IMR-90 (cell line): ENCODE data around the gene PDE6B. TPM values are rescaled to one million over a fixed set of nuclear protein-coding genes. Genes with fewer than 3 reads are reported as not detected.

Experiments
- ATAC-seq: fragments of 200-7000 bp; cut with Tn5 transposase; 2 replicates; pipeline ENCODE4 v1.9.1; 2020; ENCODE audit warnings: low read depth, mild to moderate bottlenecking, moderate library complexity
- BruUV-seq: library from RNA; stranded (reverse); fragments of 400-500 nt; replicated peaks from 2 replicates; lab custom pipeline; 2021; lab: Mats Ljungman, UMichigan
- CTCF ChIA-PET: fragments of 300-600 bp; formaldehyde crosslinking; extraction: SDS; loops from one replicate; lab custom pipeline; 2021; ENCODE audit warnings: antibody characterized with exemption; lab: Yijun Ruan, JAX
- POLR2A ChIA-PET: fragments of 300-600 bp; sonication (Branson Sonifier 250); formaldehyde crosslinking; loops from one replicate; lab custom pipeline; 2022; ENCODE audit warnings: antibody characterized with exemption; ENCODE audit not compliant: unreplicated experiment; lab: Charles Lee
- DNase-seq: peaks from one replicate; pipeline ENCODE4 v3.0.0; 2013
- H2AFZ ChIP-seq: replicated peaks from 2 replicates; pipeline ENCODE3; 2013; ENCODE audit warnings: low read length, mild to moderate bottlenecking; ENCODE audit not compliant: poor library complexity
- H2AK5ac ChIP-seq: 2 replicates; pipeline ENCODE4 v1.6.1; 2013; ENCODE audit warnings: low read depth, low read length, inconsistent platforms
- H2AK9ac ChIP-seq: replicated peaks from 2 replicates; pipeline ENCODE3; 2013; ENCODE audit warnings: mild to moderate bottlenecking, low read depth, low read length, moderate library complexity; ENCODE audit not compliant: poor library complexity
- H2BK120ac ChIP-seq: 2 replicates; pipeline ENCODE4 v1.6.1; 2013; ENCODE audit warnings: low read depth, low read length, inconsistent platforms
- H2BK15ac ChIP-seq: 3 replicates; pipeline ENCODE4 v1.6.1; 2013; ENCODE audit warnings: low read depth, low read length, inconsistent platforms
- H2BK20ac ChIP-seq: 2 replicates; pipeline ENCODE4 v1.6.1; 2013; ENCODE audit warnings: low read depth, mild to moderate bottlenecking, inconsistent platforms, low read length, moderate library complexity
- H2BK5ac ChIP-seq: 2 replicates; pipeline ENCODE4 v1.6.1; 2013; ENCODE audit warnings: mild to moderate bottlenecking, low read depth, low read length, inconsistent platforms; ENCODE audit not compliant: poor library complexity, severe bottlenecking
- H3K14ac ChIP-seq: replicated peaks from 2 replicates; pipeline ENCODE4 v1.6.1; 2013; ENCODE audit warnings: low read depth, low read length, inconsistent platforms
- H3K18ac ChIP-seq: 2 replicates; pipeline ENCODE4 v1.6.1; 2013; ENCODE audit warnings: low read depth, low read length, control low read depth
- H3K23ac ChIP-seq: 2 replicates; pipeline ENCODE4 v1.6.1; 2013; ENCODE audit warnings: low read depth, low read length, inconsistent platforms
- H3K27ac ChIP-seq: 2 replicates; pipeline ENCODE4 v1.5.1; 2013; ENCODE audit warnings: mild to moderate bottlenecking, control low read depth, low read length; ENCODE audit not compliant: insufficient read depth
- H3K27me3 ChIP-seq: 2 replicates; pipeline ENCODE4 v1.6.1; 2013; ENCODE audit warnings: low read length; ENCODE audit not compliant: control insufficient read depth, insufficient read depth
- H3K36me3 ChIP-seq: 2 replicates; pipeline ENCODE4 v1.6.1; 2013; ENCODE audit warnings: low read length, mixed read lengths; ENCODE audit not compliant: control insufficient read depth, insufficient read depth
- H3K4ac ChIP-seq: 2 replicates; pipeline ENCODE4 v1.6.1; 2013; ENCODE audit warnings: low read depth, low read length, inconsistent platforms
- H3K4me1 ChIP-seq: 2 replicates; pipeline ENCODE4 v1.6.1; 2013; ENCODE audit warnings: low read length, mixed read lengths; ENCODE audit not compliant: control insufficient read depth, insufficient read depth
- H3K4me2 ChIP-seq: 2 replicates; pipeline ENCODE4 v1.6.1; 2013; ENCODE audit warnings: low read depth, mild to moderate bottlenecking, control low read depth, low read length, moderate library complexity
- H3K4me3 ChIP-seq: 2 replicates; pipeline ENCODE4 v1.5.1; 2013; ENCODE audit warnings: low read depth, mild to moderate bottlenecking, control low read depth, low read length, moderate library complexity; ENCODE audit not compliant: insufficient read depth
- H3K56ac ChIP-seq: 2 replicates; pipeline ENCODE4 v1.6.1; 2013; ENCODE audit warnings: low read length, inconsistent platforms; ENCODE audit not compliant: insufficient read depth; ENCODE audit errors: extremely low read depth
- H3K79me1 ChIP-seq, 2 experiments: 2 replicates each; pipeline ENCODE4 v1.6.1; 2013; ENCODE audit warnings: low read length in 2 of 2, inconsistent platforms in 1 of 2, low read depth in 1 of 2
- H3K9ac ChIP-seq: 2 replicates; pipeline ENCODE4 v1.6.1; 2013; ENCODE audit warnings: low read depth, low read length, control low read depth
- H3K9me1 ChIP-seq: 2 replicates; pipeline ENCODE4 v1.6.1; 2013; ENCODE audit warnings: low read length, inconsistent platforms; ENCODE audit not compliant: insufficient read depth
- H3K9me3 ChIP-seq: 2 replicates; pipeline ENCODE4 v1.6.1; 2013; ENCODE audit warnings: low read length; ENCODE audit not compliant: control insufficient read depth, insufficient read depth
- H4K20me1 ChIP-seq: 2 replicates; pipeline ENCODE4 v1.6.1; 2013; ENCODE audit warnings: low read length, inconsistent platforms; ENCODE audit not compliant: insufficient read depth
- H4K5ac ChIP-seq: 2 replicates; pipeline ENCODE4 v1.6.1; 2013; ENCODE audit warnings: mild to moderate bottlenecking, low read depth, low read length, control low read depth
- H4K8ac ChIP-seq, 2 experiments: 2 replicates each; pipeline ENCODE4 v1.6.1; 2013; ENCODE audit warnings: low read depth in 2 of 2, low read length in 2 of 2, control low read depth in 1 of 2, inconsistent platforms in 1 of 2
- H4K91ac ChIP-seq: 2 replicates; pipeline ENCODE4 v1.6.1; 2013; ENCODE audit warnings: low read depth, low read length, inconsistent platforms; ENCODE audit not compliant: insufficient read depth
- CEBPB ChIP-seq: IDR thresholded peaks from 2 replicates; pipeline ENCODE4 v1.6.1; 2012; ENCODE audit warnings: low read depth, low read length, improper control_type of control experiment
- CHD1 ChIP-seq: IDR thresholded peaks from 2 replicates; pipeline ENCODE4 v1.6.1; 2012; ENCODE audit warnings: low read depth, low read length, improper control_type of control experiment
- MAFK ChIP-seq: IDR thresholded peaks from 2 replicates; pipeline ENCODE4 v1.6.1; 2012; ENCODE audit warnings: low read depth, low read length, improper control_type of control experiment
- MAZ ChIP-seq: IDR thresholded peaks from 2 replicates; pipeline ENCODE4 v1.6.1; 2012; ENCODE audit warnings: low read depth, mild to moderate bottlenecking, low read length, improper control_type of control experiment, moderate library complexity, borderline replicate concordance
- MXI1 ChIP-seq: IDR thresholded peaks from 2 replicates; pipeline ENCODE4 v1.6.1; 2012; ENCODE audit warnings: low read depth, mild to moderate bottlenecking, low read length, moderate library complexity, borderline replicate concordance
- RCOR1 ChIP-seq: IDR thresholded peaks from 2 replicates; pipeline ENCODE4 v1.6.1; 2012; ENCODE audit warnings: mild to moderate bottlenecking, low read length, improper control_type of control experiment; ENCODE audit not compliant: insufficient replicate concordance
- USF2 ChIP-seq: fragments of 150-350 bp; IDR thresholded peaks from 2 replicates; pipeline ENCODE4 v1.6.1; 2017; ENCODE audit warnings: mild to moderate bottlenecking, antibody characterized with exemption, low read length, low read depth
- WGBS, 2 experiments: methylation state at CpG; one replicate each; pipeline versions ENCODE4 v1.1.5 to v1.1.7; 2013; ENCODE audit warnings: missing lambda C conversion rate in 2 of 2; ENCODE audit not compliant: insufficient read length in 1 of 2; ENCODE audit errors: extremely low coverage in 2 of 2; 5-methylcytosine and 5-hydroxymethylcytosine counted together
- dilution Hi-C: fragments of 300-500 bp; cut with HindIII; formaldehyde crosslinking; loops from one replicate; pipeline ENCODE4 v1.14.3; 2018; ENCODE audit warnings: low sequenced_read_pairs; ENCODE audit not compliant: unreplicated experiment
- in situ Hi-C: fragments of 300-500 bp; cut with MboI; formaldehyde crosslinking; loops from 3 replicates; pipeline ENCODE4 v1.14.3; 2019; ENCODE audit warnings: low sequenced_read_pairs, inconsistent platforms, mixed read lengths
- intact Hi-C: fragments of 100-400 bp; cut with micrococcal nuclease; formaldehyde crosslinking; loops from 2 replicates; pipeline ENCODE4 v1.10.0; 2022
- polyA plus RNA-seq, 3 experiments: library from polyadenylated mRNA; depleted of rRNA; stranded (reverse); fragments of >200 nt; gene quantifications; 2 replicates each; pipeline ENCODE4 v1.2.3, GENCODE V29; 2012; ENCODE audit warnings: low replicate concordance in 1 of 3
- total RNA-seq: library from RNA; depleted of rRNA; stranded (reverse); fragments of >200 nt; gene quantifications from 2 replicates; pipeline ENCODE4 v1.2.3, GENCODE V29; 2012

The PDE6B gene
- total and polyA plus RNA-seq, 2 of the 4 experiments (the other 2 are of a cell fraction): under 0.01 TPM; not detected in 1

GRCh38 chr4:682490-683172 lies 57.3 kb downstream of the PDE6B start:
- CTCF ChIA-PET: no interaction called here
- dilution Hi-C loops: no loop called here

More at GRCh38 chr4:682490-683172, 57.3 kb downstream of the PDE6B start:
- H4K91ac ChIP-seq: no peak overlapping the region
- H3K36me3 ChIP-seq: no peaks in the 10 kb centered on the region
- no peak overlapping the region for H3K56ac ChIP-seq
- peak overlapping the region; percentile 28 for H2AK9ac ChIP-seq
- H3K23ac ChIP-seq: no peak overlapping the region
- no peak overlapping the region for H3K4me2 ChIP-seq
- no peaks in the 10 kb centered on the region for H3K9me3 ChIP-seq
- H3K4ac ChIP-seq: no peak overlapping the region
- no peak overlapping the region for H3K9ac ChIP-seq
- H3K4me3 ChIP-seq: no peak overlapping the region
- H3K27me3 ChIP-seq: no peaks in the 10 kb centered on the region
- H2AFZ ChIP-seq: peak overlapping the region; percentile 51
- in situ Hi-C loops (no loop called here), intact Hi-C loops (no loop called here)
- POLR2A ChIA-PET: no interaction called here
- no peak overlapping the region for H2BK120ac ChIP-seq
- 88% methylated on average over 15 of the region's 23 CpGs; no CpG with 5 or more reads in 1 of the 2 experiments for WGBS, 2 experiments
- TF ChIP-seq MAFK (no peak), CHD1 (no peak), RCOR1 (no peak), MXI1 (no peak), CEBPB (no peak), USF2 (no peak), MAZ (no peak)
- H3K18ac ChIP-seq: no peak overlapping the region
- no peak overlapping the region for H2BK15ac ChIP-seq
- H4K5ac ChIP-seq: no peak overlapping the region
- H4K8ac ChIP-seq: no peak overlapping the region
- 0 out of 4 replicates have a peak, but pooled peaks cover 0 to under 1% of the 10 kb centered on the region in 2 experiments for H3K79me1 ChIP-seq
- H2BK20ac ChIP-seq: no peak overlapping the region
- no TSS peak for BruUV-seq
- no peak overlapping the region for H3K27ac ChIP-seq
- peaks cover 5% of the 10 kb centered on the region for H3K9me1 ChIP-seq
- H2BK5ac ChIP-seq: no peak overlapping the region
- no peak for DNase-seq
- no peak for ATAC-seq
- H3K14ac ChIP-seq: no peak overlapping the region
- H4K20me1 ChIP-seq: no peaks in the 10 kb centered on the region
- no peak overlapping the region for H2AK5ac ChIP-seq
- peaks cover 11% of the 10 kb centered on the region for H3K4me1 ChIP-seq
